H1 (cell line): ENCODE data around the gene SYDE2. TPM values are rescaled to one million over a fixed set of nuclear protein-coding genes. Genes with fewer than 3 reads are reported as not detected.

Experiments
- CTCF ChIA-PET: fragments of 300-600 bp; sonication (Branson Sonifier 250); formaldehyde crosslinking; loops from one replicate; lab custom pipeline; 2021; ENCODE audit not compliant: partially characterized antibody; lab: Charles Lee
- POLR2A ChIA-PET: fragments of 300-600 bp; sonication (Branson Sonifier 250); formaldehyde crosslinking; loops from one replicate; lab custom pipeline; 2021; ENCODE audit warnings: inconsistent platforms; ENCODE audit not compliant: partially characterized antibody; lab: Charles Lee
- DNase-seq, 2 experiments: peaks; one replicate each; pipeline versions ENCODE4 v3.0.0 to v3.0.0-alpha.2; 2010 to 2022; ENCODE audit warnings: low spot score in 2 of 2, low read depth in 1 of 2, mixed read lengths in 1 of 2
- FAIRE-seq: peaks from 2 replicates; lab custom pipeline; 2011; peaks lifted over from hg19 to GRCh38; lab: Jason Lieb, UNC
- H2AFZ ChIP-seq: 2 replicates; pipeline ENCODE4 v1.8.1; 2012; ENCODE audit warnings: low read length, inconsistent platforms
- H2AK5ac ChIP-seq: 2 replicates; pipeline ENCODE4 v1.6.1; 2013; ENCODE audit warnings: low read depth, low read length
- H2BK120ac ChIP-seq: replicated peaks from 2 replicates; pipeline ENCODE3; 2013; ENCODE audit warnings: low read depth, low read length, inconsistent platforms
- H2BK12ac ChIP-seq: 2 replicates; pipeline ENCODE4 v1.6.1; 2013; ENCODE audit warnings: low read depth, low read length
- H2BK15ac ChIP-seq: 2 replicates; pipeline ENCODE4 v1.6.1; 2013; ENCODE audit warnings: low read length
- H2BK20ac ChIP-seq: 2 replicates; pipeline ENCODE4 v1.6.1; 2013; ENCODE audit warnings: low read length
- H2BK5ac ChIP-seq: 2 replicates; pipeline ENCODE4 v1.6.1; 2013; ENCODE audit warnings: low read depth, low read length
- H3K14ac ChIP-seq: 2 replicates; pipeline ENCODE4 v1.6.1; 2013; ENCODE audit warnings: inconsistent platforms; ENCODE audit not compliant: insufficient read length
- H3K18ac ChIP-seq: 2 replicates; pipeline ENCODE4 v1.6.1; 2013; ENCODE audit warnings: low read length; ENCODE audit errors: extremely low read depth
- H3K23ac ChIP-seq: 2 replicates; pipeline ENCODE4 v1.6.1; 2013; ENCODE audit warnings: inconsistent platforms; ENCODE audit not compliant: insufficient read length
- H3K23me2 ChIP-seq: 2 replicates; pipeline ENCODE4 v1.6.1; 2013; ENCODE audit warnings: low read depth, low read length
- H3K27ac ChIP-seq: 2 replicates; pipeline ENCODE4 v1.6.1; 2011; ENCODE audit warnings: low read depth, low read length, inconsistent platforms
- H3K27me3 ChIP-seq, 4 experiments: replicated peaks in 1 of 4; 1 replicate in 1 of 4; 2 replicates in 3 of 4; pipeline versions ENCODE4 v1.6.1 to v1.8.1; 2011 to 2013; ENCODE audit warnings: low read length in 3 of 4, mild to moderate bottlenecking in 3 of 4, inconsistent platforms in 2 of 4, mixed read lengths in 2 of 4, moderate library complexity in 1 of 4; ENCODE audit not compliant: control insufficient read depth in 3 of 4, insufficient read depth in 3 of 4; ENCODE audit errors: extremely low read depth in 1 of 4
- H3K36me3 ChIP-seq, 4 experiments: 2 replicates each; pipeline versions ENCODE4 v1.6.1 to v1.8.1; 2011 to 2013; ENCODE audit warnings: mild to moderate bottlenecking in 4 of 4, low read length in 3 of 4, moderate library complexity in 2 of 4, control low read depth in 1 of 4, inconsistent platforms in 1 of 4; ENCODE audit not compliant: insufficient read depth in 4 of 4, control insufficient read depth in 2 of 4
- H3K4ac ChIP-seq: replicated peaks from 2 replicates; pipeline ENCODE3; 2013; ENCODE audit warnings: low read length, low read depth, mixed read lengths, inconsistent platforms; ENCODE audit not compliant: insufficient read length
- H3K4me1 ChIP-seq, 4 experiments: replicated peaks in 1 of 4; 1 replicate in 1 of 4; 2 replicates in 3 of 4; pipeline versions ENCODE4 v1.6.1 to v1.8.1; 2011 to 2013; ENCODE audit warnings: low read length in 3 of 4, inconsistent platforms in 2 of 4, mixed read lengths in 1 of 4; ENCODE audit not compliant: insufficient read depth in 4 of 4, control insufficient read depth in 3 of 4
- H3K4me2 ChIP-seq, 2 experiments: 2 replicates each; pipeline versions ENCODE4 v1.6.1 to v1.8.1; 2011 to 2013; ENCODE audit warnings: low read depth in 2 of 2, low read length in 2 of 2, control low read depth in 1 of 2, inconsistent platforms in 1 of 2, mild to moderate bottlenecking in 1 of 2; ENCODE audit not compliant: insufficient read depth in 1 of 2
- H3K4me3 ChIP-seq, 4 experiments: fragments of 200-600, 300-600 bp in 1 of 4; sonication (generic), shearing (Covaris generic), sonication (Bioruptor Twin) in 1 of 4; 2 replicates each; pipeline versions ENCODE4 v1.5.1 to v1.8.1; 2011 to 2016; ENCODE audit warnings: low read length in 4 of 4, low read depth in 3 of 4, control low read depth in 2 of 4, inconsistent platforms in 2 of 4, mild to moderate bottlenecking in 2 of 4, mixed read lengths in 1 of 4, moderate library complexity in 1 of 4; ENCODE audit not compliant: insufficient read depth in 2 of 4; ENCODE audit errors: extremely low read depth in 1 of 4
- H3K56ac ChIP-seq: replicated peaks from 2 replicates; pipeline ENCODE3; 2013; ENCODE audit warnings: low read depth, mild to moderate bottlenecking, mixed read lengths, low read length, inconsistent platforms; ENCODE audit not compliant: insufficient read length
- H3K79me1 ChIP-seq: 2 replicates; pipeline ENCODE4 v1.6.1; 2013; ENCODE audit warnings: low read depth, low read length, control low read depth
- H3K79me2 ChIP-seq, 2 experiments: 2 replicates each; pipeline versions ENCODE4 v1.6.1 to v1.8.1; 2012 to 2013; ENCODE audit warnings: low read length in 2 of 2, mild to moderate bottlenecking in 2 of 2, inconsistent platforms in 1 of 2; ENCODE audit not compliant: insufficient read depth in 2 of 2, control insufficient read depth in 1 of 2
- H3K9ac ChIP-seq, 4 experiments: replicated peaks in 1 of 4; 1 replicate in 1 of 4; 2 replicates in 3 of 4; pipeline versions ENCODE4 v1.6.1 to v1.8.1; 2011 to 2013; ENCODE audit warnings: low read depth in 3 of 4, low read length in 3 of 4, control low read depth in 2 of 4, mild to moderate bottlenecking in 2 of 4, moderate library complexity in 2 of 4, inconsistent platforms in 1 of 4; ENCODE audit errors: extremely low read depth in 1 of 4
- H3K9me3 ChIP-seq, 2 experiments: 2 replicates each; pipeline versions ENCODE4 v1.6.1 to v1.8.1; 2012 to 2013; ENCODE audit warnings: mild to moderate bottlenecking in 2 of 2, moderate library complexity in 2 of 2, control low read depth in 1 of 2, inconsistent platforms in 1 of 2, low read depth in 1 of 2, low read length in 1 of 2, mixed read lengths in 1 of 2; ENCODE audit not compliant: insufficient read depth in 2 of 2
- H4K20me1 ChIP-seq, 2 experiments: replicated peaks in 1 of 2; 2 replicates each; pipeline versions ENCODE3 to v1.8.1; 2011 to 2013; ENCODE audit warnings: inconsistent platforms in 2 of 2, low read length in 2 of 2, mild to moderate bottlenecking in 1 of 2; ENCODE audit not compliant: insufficient read depth in 2 of 2, control insufficient read depth in 1 of 2
- H4K5ac ChIP-seq: 2 replicates; pipeline ENCODE4 v1.6.1; 2013; ENCODE audit warnings: low read length, low read depth, mixed read lengths, inconsistent platforms; ENCODE audit not compliant: insufficient read length
- H4K8ac ChIP-seq: 2 replicates; pipeline ENCODE4 v1.8.0; 2013; ENCODE audit warnings: mild to moderate bottlenecking, moderate library complexity, low read length, inconsistent platforms; ENCODE audit not compliant: insufficient read depth; ENCODE audit errors: extremely low read depth
- H4K91ac ChIP-seq: replicated peaks from 2 replicates; pipeline ENCODE3; 2013; ENCODE audit warnings: low read length, mixed read lengths, inconsistent platforms; ENCODE audit not compliant: insufficient read length
- ATF3 ChIP-seq: IDR thresholded peaks from 2 replicates; pipeline ENCODE4 v1.6.1; 2011; ENCODE audit warnings: low read depth, mild to moderate bottlenecking, low read length; ENCODE audit not compliant: insufficient read depth
- CHD2 ChIP-seq: IDR thresholded peaks from 2 replicates; pipeline ENCODE4 v1.6.1; 2012; ENCODE audit warnings: low read length, improper control_type of control experiment
- CTCF ChIP-seq, 3 experiments: IDR thresholded peaks; 1 replicate in 2 of 3; 2 replicates in 1 of 3; pipeline versions ENCODE4 v1.5.1 to v1.6.1; 2011; ENCODE audit warnings: low read length in 3 of 3, mild to moderate bottlenecking in 3 of 3, inconsistent platforms in 2 of 3, low read depth in 1 of 3, moderate library complexity in 1 of 3; ENCODE audit not compliant: insufficient read depth in 1 of 3; ENCODE audit errors: control extremely low read depth in 1 of 3
- FOSL1 ChIP-seq: IDR thresholded peaks from 2 replicates; pipeline ENCODE4 v1.6.1; 2011; ENCODE audit warnings: mild to moderate bottlenecking, low read depth, low read length, moderate library complexity; ENCODE audit not compliant: insufficient read depth
- JUND ChIP-seq: IDR thresholded peaks from 2 replicates; pipeline ENCODE4 v1.6.1; 2011; ENCODE audit warnings: mild to moderate bottlenecking, improper control_type of control experiment, low read length
- NANOG ChIP-seq: IDR thresholded peaks from 2 replicates; pipeline ENCODE4 v1.6.1; 2011; ENCODE audit warnings: low read length, low read depth, mild to moderate bottlenecking, inconsistent platforms; ENCODE audit not compliant: insufficient read depth, poor library complexity, severe bottlenecking
- PHF8 ChIP-seq: fragments of 200-600 bp; sonication (generic); conservative IDR thresholded peaks from 2 replicates; pipeline ENCODE4 v1.7.1; 2012; ENCODE audit warnings: low read depth, mild to moderate bottlenecking, inconsistent platforms, low read length, moderate library complexity
- RBBP5 ChIP-seq: IDR thresholded peaks from 2 replicates; pipeline ENCODE4 v1.7.1; 2012; ENCODE audit warnings: low read depth, mild to moderate bottlenecking, inconsistent platforms, low read length, moderate library complexity, borderline replicate concordance
- RFX5 ChIP-seq: IDR thresholded peaks from 2 replicates; pipeline ENCODE4 v1.6.1; 2011; ENCODE audit warnings: low read depth, low read length, improper control_type of control experiment, borderline replicate concordance
- WGBS, 2 experiments: shearing (Covaris generic) in 1 of 2; methylation state at CpG; one replicate each; pipeline versions ENCODE4 v1.1.6 to v1.1.7; 2013 to 2015; ENCODE audit warnings: low lambda C conversion rate in 2 of 2, mixed read lengths in 2 of 2, inconsistent platforms in 1 of 2, low coverage in 1 of 2, missing lambda C conversion rate in 1 of 2; ENCODE audit not compliant: insufficient replicate concordance in 2 of 2, insufficient coverage in 1 of 2, insufficient read length in 1 of 2; ENCODE audit errors: extremely low coverage in 1 of 2, missing lambda C conversion rate in 1 of 2; 5-methylcytosine and 5-hydroxymethylcytosine counted together
- polyA plus RNA-seq, 7 experiments: library from polyadenylated mRNA; depleted of rRNA in 3 of 7; stranded (reverse) in 5 of 7; unstranded in 2 of 7; fragments of >200 nt in 5 of 7; fragments of 200-250 nt in 2 of 7; gene quantifications; 1 replicate in 5 of 7; 2 replicates in 1 of 7; 4 replicates in 1 of 7; pipeline versions ENCODE4 v1.2.1 to v1.2.3, GENCODE V29; 2011 to 2013; ENCODE audit warnings: missing spikeins in 2 of 7, mixed read lengths in 2 of 7
- total RNA-seq: library from RNA; stranded (reverse); fragmentation: NEBNext Ultra II Directional; extraction: Animal tissue kit (Norgen Biotek cat#: 25700); gene quantifications from 2 replicates; pipeline ENCODE4 v1.2.1, GENCODE V29; 2021

SYDE2 gene
- total and polyA plus RNA-seq, 2 of the 8 experiments (the other 6 are each of a cell fraction or from before 2014, with no cell fraction given): 1.6 to 14.6 TPM

GRCh38 chr1:85203573-85204171, 2.9 kb upstream of the SYDE2 start:
- Histone ChIP-seq H3K14ac (no peak overlapping the region), H3K23me2 (peaks cover 11% of the 10 kb centered on the region), H3K56ac (no peak overlapping the region), H3K9me3 (no peaks in the 10 kb centered on the region), H3K4me3 (no peak overlapping the region), H2BK15ac (no peak overlapping the region), H4K20me1 (no peaks in the 10 kb centered on the region), H3K79me2 (peaks cover 0 to 16% of the 10 kb centered on the region in 2 experiments; a peak in 2 of 4 replicates), H3K79me1 (0 out of 2 replicates have a peak, but pooled peaks cover 2% of the 10 kb centered on the region), H2BK12ac (no peak overlapping the region), H3K4me2 (no peak overlapping the region), H4K8ac (no peak overlapping the region), H3K27ac (no peak overlapping the region), H3K4me1 (peaks cover 0 to 3% (median 0%) of the 10 kb centered on the region in 4 experiments; a peak in 2 of 7 replicates), H3K18ac (no peak overlapping the region), H2BK5ac (no peak overlapping the region), H2BK20ac (no peak overlapping the region), H2BK120ac (no peak overlapping the region), H3K27me3 (no peaks in the 10 kb centered on the region), H4K91ac (no peak overlapping the region), H2AK5ac (no peak overlapping the region), H4K5ac (no peak overlapping the region), H2AFZ (no peak overlapping the region), H3K36me3 (no peaks in the 10 kb centered on the region), H3K9ac (no peak overlapping the region), H3K23ac (no peak overlapping the region), H3K4ac (no peak overlapping the region)
- WGBS, 2 experiments: 87% methylated on average over 2 of the region's 2 CpGs; no CpG with 5 or more reads in 1 of the 2 experiments
- POLR2A ChIA-PET: no interaction called here
- FAIRE-seq (no peak), DNase-seq (no peak)
- CTCF ChIA-PET: interaction anchor here (1.6 to 2.6 kb wide), 2 partner anchors 9 to 27 kb away, joined by 4 to 9 read pairs; no protein-coding TSS in a partner anchor
- TF ChIP-seq ATF3 (no peak), CHD2 (no peak), NANOG (no peak), RFX5 (no peak), RBBP5 (no peak), PHF8 (no peak), CTCF (IDR thresholded peaks at IDR 0.05; ENCODE audit: control extremely low read depth in 1 of 3, insufficient read depth in 1 of 3, low read depth in 1 of 3, low read length in 3 of 3) (no peak), JUND (no peak), FOSL1 (no peak)
